Measurements from ENCODE around the gene DHRS9. TPM values are rescaled to one million over a fixed set of nuclear protein-coding genes. Genes with fewer than 3 reads are reported as not detected.

DHRS9 gene
- total RNA-seq, 3 donors from 2014 or later (not counting 1 experiment from before 2014, with no cell fraction given) = 2.4 TPM; not detected in 2

GRCh38 chr2:169136885-169137534 lies 67.6 kb downstream of the DHRS9 start:
- TF ChIP-seq CTCF (IDR thresholded peaks at IDR 0.05) = no peak
- H3K27me3 Mint-ChIP-seq (ENCODE audit: low read depth in 2 of 2) = no peaks in the 10 kb centered on the region

DNA sequence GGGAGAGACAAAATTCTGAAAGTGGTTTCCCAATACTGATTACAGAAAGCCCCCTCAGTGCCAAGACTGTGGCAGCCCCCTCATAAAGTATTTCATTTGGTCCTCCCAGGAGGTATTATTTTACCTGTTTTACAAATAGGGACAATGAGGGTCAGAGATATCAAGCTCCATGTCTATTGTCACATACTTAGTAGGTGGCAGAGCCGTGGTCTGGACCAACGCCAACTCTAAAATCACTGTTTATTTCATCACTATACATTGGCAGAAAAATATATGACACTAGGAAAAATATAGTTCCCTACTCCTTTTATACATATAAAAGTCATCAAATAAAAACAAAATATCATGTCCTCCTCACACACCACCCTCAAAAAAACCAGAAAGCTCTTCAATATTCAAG lies 68.6 kb downstream of the DHRS9 start:
- H3K36me3 Mint-ChIP-seq = no peaks in the 10 kb centered on the region
- no peak for ATAC-seq
- no peaks in the 10 kb centered on the region for H3K27me3 Mint-ChIP-seq (ENCODE audit: low read depth in 2 of 2)
- no peak for DNase-seq
- Histone ChIP-seq H3K36me3 (ENCODE audit: control insufficient read depth, insufficient read depth, low read length) (no peaks in the 10 kb centered on the region), H3K9me3 (ENCODE audit: control insufficient read depth, insufficient read depth, low read length) (no peaks in the 10 kb centered on the region), H3K27me3 (ENCODE audit: control insufficient read depth, insufficient read depth, low read length) (no peaks in the 10 kb centered on the region), H3K27ac (ENCODE audit: low read length) (no peak overlapping the region), H3K4me3 (ENCODE audit: low read length) (no peak overlapping the region), H3K4me1 (ENCODE audit: control insufficient read depth, insufficient read depth, low read length) (no peaks in the 10 kb centered on the region)
- TF ChIP-seq CTCF (IDR thresholded peaks at IDR 0.05) = no peak
- intact Hi-C loops (cut with micrococcal nuclease) = no loop called here
- no peak overlapping the region for H3K27ac Mint-ChIP-seq
- H3K4me1 Mint-ChIP-seq = no peaks in the 10 kb centered on the region
- no peaks in the 10 kb centered on the region for H3K9me3 Mint-ChIP-seq
- WGBS (ENCODE audit: insufficient coverage) = 87% methylated on average over 2 of the region's 2 CpGs
- H3K4me3 Mint-ChIP-seq = no peak overlapping the region

More at GRCh38 chr2:169136885-169137534, 67.6 kb downstream of the DHRS9 start:
- no peak overlapping the region for H3K27ac Mint-ChIP-seq
- H3K9me3 ChIP-seq (ENCODE audit: control insufficient read depth, insufficient read depth, low read length) = no peaks in the 10 kb centered on the region
- H3K4me3 Mint-ChIP-seq = no peak overlapping the region
- H3K4me1 ChIP-seq (ENCODE audit: control insufficient read depth, insufficient read depth, low read length) = no peaks in the 10 kb centered on the region
- no peaks in the 10 kb centered on the region for H3K36me3 ChIP-seq (ENCODE audit: control insufficient read depth, insufficient read depth, low read length)
- DNase-seq (no peak), ATAC-seq (no peak)
- 93% methylated on average over 3 of the region's 3 CpGs for WGBS (ENCODE audit: insufficient coverage)
- no peak overlapping the region for H3K4me3 ChIP-seq (ENCODE audit: low read length)
- H3K4me1 Mint-ChIP-seq = no peaks in the 10 kb centered on the region
- H3K27ac ChIP-seq (ENCODE audit: low read length) = no peak overlapping the region
- H3K27me3 ChIP-seq (ENCODE audit: control insufficient read depth, insufficient read depth, low read length) = no peaks in the 10 kb centered on the region
- no peaks in the 10 kb centered on the region for H3K36me3 Mint-ChIP-seq
- no peaks in the 10 kb centered on the region for H3K9me3 Mint-ChIP-seq
- intact Hi-C loops (cut with micrococcal nuclease) = no loop called here

DNA sequence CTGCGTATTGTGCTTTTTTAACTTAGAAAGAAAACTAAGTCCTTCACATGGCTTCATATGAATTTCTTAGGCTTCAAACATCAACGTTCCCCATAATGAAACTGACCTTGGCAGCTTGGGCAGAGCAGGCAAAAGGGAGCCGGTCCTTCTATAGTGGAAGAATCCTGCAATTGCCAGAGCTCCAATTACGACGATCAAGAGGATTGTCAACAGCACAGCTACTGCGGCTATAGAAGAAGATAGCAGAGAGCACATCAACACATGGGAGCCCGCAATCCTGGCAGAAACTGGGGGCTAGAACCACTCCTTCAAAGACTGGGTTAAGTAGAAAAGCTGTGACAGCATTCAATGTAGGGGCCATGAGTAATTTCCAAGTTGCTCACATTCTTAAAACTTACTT lies 69.8 kb downstream of the DHRS9 start:
- DNase-seq (no peak), ATAC-seq (no peak)
- Histone ChIP-seq H3K27me3 (ENCODE audit: control insufficient read depth, insufficient read depth, low read length) (no peaks in the 10 kb centered on the region), H3K4me3 (ENCODE audit: low read length) (no peak overlapping the region), H3K4me1 (ENCODE audit: control insufficient read depth, insufficient read depth, low read length) (no peaks in the 10 kb centered on the region), H3K27ac (ENCODE audit: low read length) (no peak overlapping the region), H3K36me3 (ENCODE audit: control insufficient read depth, insufficient read depth, low read length) (no peaks in the 10 kb centered on the region), H3K9me3 (ENCODE audit: control insufficient read depth, insufficient read depth, low read length) (no peaks in the 10 kb centered on the region)
- Mint-ChIP-seq H3K9me3 (no peaks in the 10 kb centered on the region), H3K4me3 (no peak overlapping the region), H3K27me3 (ENCODE audit: low read depth in 2 of 2) (no peaks in the 10 kb centered on the region), H3K4me1 (no peaks in the 10 kb centered on the region), H3K36me3 (no peaks in the 10 kb centered on the region), H3K27ac (no peak overlapping the region)
- WGBS (ENCODE audit: insufficient coverage) = 98% methylated on average over 7 of the region's 7 CpGs
- no peak for TF ChIP-seq CTCF (IDR thresholded peaks at IDR 0.05)
- intact Hi-C loops (cut with micrococcal nuclease) = no loop called here

Measured in natural killer cell (primary cell).